SJCRH30 (cell line): ENCODE measurements around the gene TSPAN32. TPM values are rescaled to one million over a fixed set of nuclear protein-coding genes. Genes with fewer than 3 reads are reported as not detected.

Experiments used
- DNase-seq, 2 experiments: peaks; one replicate each; pipeline ENCODE4 v3.0.0-alpha.2; 2015 to 2020
- H3K27ac ChIP-seq: fragments of 250-450 bp; sonication (Bioruptor Pico); 2 replicates; pipeline ENCODE4 v1.5.1; 2020; ENCODE audit warnings: mild to moderate bottlenecking, moderate library complexity
- H3K27me3 ChIP-seq: fragments of 250-450 bp; sonication (Bioruptor Pico); 2 replicates; pipeline ENCODE4 v1.5.1; 2020; ENCODE audit warnings: mild to moderate bottlenecking, moderate library complexity
- H3K36me3 ChIP-seq: fragments of 250-450 bp; sonication (Bioruptor Pico); 2 replicates; pipeline ENCODE4 v1.5.1; 2020; ENCODE audit warnings: mild to moderate bottlenecking, moderate library complexity
- H3K4me1 ChIP-seq: fragments of 250-450 bp; sonication (Bioruptor Pico); 2 replicates; pipeline ENCODE4 v1.5.1; 2020; ENCODE audit warnings: mild to moderate bottlenecking, moderate library complexity
- H3K4me3 ChIP-seq: fragments of 250-450 bp; sonication (Bioruptor Pico); 2 replicates; pipeline ENCODE4 v1.5.1; 2020; ENCODE audit warnings: mild to moderate bottlenecking, moderate library complexity
- H3K9me3 ChIP-seq: fragments of 250-450 bp; sonication (Bioruptor Pico); replicated peaks from 2 replicates; pipeline ENCODE4 v1.5.1; 2020; ENCODE audit warnings: mild to moderate bottlenecking, moderate library complexity
- total RNA-seq: library from RNA; depleted of rRNA; stranded (reverse); fragments of >200 nt; shearing (Covaris generic); gene quantifications from 2 replicates; pipeline ENCODE4 v1.2.3, GENCODE V29; 2014

The TSPAN32 gene
- total RNA-seq, 1 experiment from 2014 or later = 0.57 TPM

DNA sequence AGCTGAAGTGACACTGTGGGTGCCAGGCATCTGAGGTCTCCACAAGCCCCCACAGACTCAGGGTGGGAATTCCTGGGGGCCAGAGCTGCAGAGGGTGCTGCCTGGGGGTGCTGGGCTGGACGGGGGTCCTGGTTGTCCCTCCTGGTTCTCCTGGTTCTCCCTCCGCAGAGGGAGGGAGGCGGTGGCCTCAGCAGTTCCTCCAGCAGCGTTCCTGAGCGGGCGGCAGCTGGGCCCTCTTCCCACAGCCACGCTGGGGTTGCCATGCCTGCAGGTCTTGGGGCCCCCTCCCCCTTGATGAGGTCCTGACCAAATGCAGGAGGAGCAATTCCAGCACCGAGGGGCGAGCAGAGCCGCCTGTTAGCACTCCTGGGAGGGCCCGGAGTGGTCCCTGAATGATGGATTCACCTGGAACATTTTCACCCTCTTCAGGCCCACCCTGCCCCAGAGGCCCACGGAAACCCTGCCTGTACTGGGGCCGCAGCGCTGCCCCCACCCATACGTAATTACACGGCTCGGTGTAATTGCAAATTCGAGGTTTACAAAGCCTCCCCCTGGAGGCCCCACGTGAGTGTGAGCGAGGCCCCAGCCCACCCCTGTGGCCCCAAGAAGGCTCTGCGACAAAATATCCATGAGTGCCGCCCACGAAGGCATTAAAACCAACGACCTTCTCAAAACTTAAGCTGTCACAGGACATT is 730 bp upstream of the TSPAN32 start:
- no peak overlapping the region for H3K4me3 ChIP-seq

DNA sequence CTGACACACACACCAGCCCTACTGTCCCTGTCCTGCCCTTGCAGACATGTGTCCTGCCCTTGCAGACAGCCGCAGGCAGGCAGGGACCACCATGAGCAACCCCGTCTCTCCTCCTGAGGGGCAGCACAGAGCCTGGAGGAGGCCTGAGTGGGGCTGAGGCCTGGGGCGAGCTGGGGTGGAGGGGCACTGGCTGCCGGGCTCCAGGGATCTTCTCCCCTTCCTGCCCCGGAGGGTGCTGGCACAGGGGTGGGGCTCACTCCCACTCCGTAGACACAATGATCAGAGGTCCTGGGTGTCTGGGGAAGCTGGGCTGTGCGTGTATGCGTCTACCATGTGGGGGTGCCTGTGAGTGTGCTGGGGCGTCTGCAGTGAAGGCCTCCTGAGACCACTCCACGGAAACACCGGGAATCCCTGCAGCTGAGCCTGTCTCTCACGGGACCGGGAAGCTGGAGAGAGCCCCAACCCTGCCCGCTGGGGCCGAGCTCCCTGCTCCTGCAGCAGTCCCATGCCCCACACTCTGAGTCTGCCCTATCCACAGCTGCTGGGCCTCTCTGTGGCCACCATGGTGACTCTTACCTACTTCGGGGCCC is 588 bp downstream of the TSPAN32 start:
- Histone ChIP-seq H3K4me1 (peaks cover 18% of the 10 kb centered on the region), H3K27me3 (peaks cover 8% of the 10 kb centered on the region; the same call in 1 of the 2 replicates), H3K27ac (no peak overlapping the region), H3K9me3 (no peaks in the 10 kb centered on the region), H3K4me3 (peak overlapping the region; percentile 5; the same call in 1 of the 2 replicates), H3K36me3 (no peaks in the 10 kb centered on the region)
- peak; percentile 44 to 59 for DNase-seq

More for the DNA sequence above, 730 bp upstream of the TSPAN32 start:
- DNase-seq = no peak
- Histone ChIP-seq H3K27ac (no peak overlapping the region), H3K36me3 (no peaks in the 10 kb centered on the region), H3K9me3 (no peaks in the 10 kb centered on the region), H3K4me1 (peaks cover 18% of the 10 kb centered on the region), H3K27me3 (peaks cover 8% of the 10 kb centered on the region; the same call in 1 of the 2 replicates)

DNA sequence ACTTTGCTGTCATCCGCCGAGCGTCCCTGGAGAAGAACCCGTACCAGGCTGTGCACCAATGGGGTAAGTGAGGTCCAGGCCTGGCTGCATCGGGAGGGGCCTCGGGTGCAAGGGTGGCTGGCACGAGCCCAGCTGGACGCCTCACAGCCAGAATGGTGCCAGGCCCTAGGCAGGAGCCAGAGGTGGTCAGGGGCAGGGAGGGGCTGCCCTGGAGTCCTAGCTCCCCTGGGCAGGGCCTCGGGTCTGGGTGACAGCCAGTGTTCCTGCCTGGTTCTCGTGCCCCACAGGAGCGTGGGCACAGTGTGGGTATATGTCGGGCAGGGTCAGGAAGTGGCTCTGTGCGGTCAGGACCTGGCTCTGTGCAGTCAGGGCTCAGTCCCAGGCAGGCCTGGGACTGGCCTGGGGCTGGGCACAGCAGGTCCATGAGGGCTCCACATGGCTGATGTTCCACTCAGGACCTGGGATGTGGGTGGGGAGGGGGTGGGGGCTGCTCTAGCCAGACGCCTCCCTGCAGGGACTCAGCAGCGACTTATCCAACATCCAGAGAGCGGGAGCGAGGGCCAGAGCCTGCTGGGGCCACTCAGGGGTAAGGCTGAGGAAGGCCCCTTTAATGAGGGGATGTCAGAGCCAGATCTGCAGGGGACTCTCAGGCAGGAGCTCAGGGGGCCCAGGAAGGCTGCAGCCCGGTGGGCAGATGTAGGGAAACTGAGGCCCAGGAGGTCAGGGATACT is 1.2 kb downstream of the TSPAN32 start:
- H3K27me3 ChIP-seq = peaks cover 8% of the 10 kb centered on the region; the same call in 1 of the 2 replicates
- peaks cover 18% of the 10 kb centered on the region for H3K4me1 ChIP-seq
- no peaks in the 10 kb centered on the region for H3K9me3 ChIP-seq
- no peaks in the 10 kb centered on the region for H3K36me3 ChIP-seq
- DNase-seq = no peak
- no peak overlapping the region for H3K27ac ChIP-seq
- no peak overlapping the region; the same call in 1 of the 2 replicates for H3K4me3 ChIP-seq

- DNase-seq = no peak
- Histone ChIP-seq H3K4me3 (no peak overlapping the region), H3K27ac (no peak overlapping the region), H3K27me3 (peaks cover 5% of the 10 kb centered on the region; the same call in 1 of the 2 replicates), H3K9me3 (no peaks in the 10 kb centered on the region), H3K4me1 (peaks cover 18% of the 10 kb centered on the region), H3K36me3 (no peaks in the 10 kb centered on the region)
Measured at GRCh38 chr11:2303627-2304505, 2.1 kb downstream of the TSPAN32 start.

DNA sequence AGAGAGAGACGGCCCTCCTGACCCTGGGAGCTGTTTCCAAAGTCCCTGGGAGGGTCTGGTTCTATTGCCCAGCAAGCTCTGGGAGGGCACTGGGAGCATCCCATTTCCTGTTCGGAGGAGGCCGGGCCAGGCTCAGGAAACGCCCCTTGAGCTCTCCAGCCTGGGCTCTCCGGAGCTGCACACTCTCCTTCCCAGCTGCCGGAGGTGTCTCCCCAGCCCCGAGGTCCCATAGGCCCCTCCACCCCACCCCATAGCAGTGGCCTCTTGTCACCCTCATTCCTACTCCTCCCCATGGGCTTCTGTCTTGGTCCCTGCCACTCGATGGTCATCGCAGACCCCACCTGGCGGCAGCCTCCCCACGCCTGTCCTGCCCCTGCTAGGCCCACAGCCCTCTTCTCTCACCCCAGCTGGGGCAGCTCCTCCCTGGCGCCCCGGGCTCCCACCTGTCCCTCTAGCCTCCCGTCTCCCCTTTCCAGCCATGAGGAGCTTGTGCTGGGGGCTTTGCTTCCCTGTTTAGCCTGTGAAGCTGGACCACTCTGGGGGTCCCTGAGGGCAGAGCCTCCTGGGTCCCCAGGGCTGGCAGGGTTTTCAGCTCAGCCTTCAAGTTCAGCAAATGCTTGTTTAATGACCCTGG is 2.8 kb downstream of the TSPAN32 start:
- no peaks in the 10 kb centered on the region for H3K9me3 ChIP-seq
- H3K27me3 ChIP-seq = peaks cover 5% of the 10 kb centered on the region; the same call in 1 of the 2 replicates
- H3K36me3 ChIP-seq = no peaks in the 10 kb centered on the region
- no peak for DNase-seq
- no peak overlapping the region for H3K4me3 ChIP-seq
- peaks cover 18% of the 10 kb centered on the region for H3K4me1 ChIP-seq
- H3K27ac ChIP-seq = no peak overlapping the region

DNA sequence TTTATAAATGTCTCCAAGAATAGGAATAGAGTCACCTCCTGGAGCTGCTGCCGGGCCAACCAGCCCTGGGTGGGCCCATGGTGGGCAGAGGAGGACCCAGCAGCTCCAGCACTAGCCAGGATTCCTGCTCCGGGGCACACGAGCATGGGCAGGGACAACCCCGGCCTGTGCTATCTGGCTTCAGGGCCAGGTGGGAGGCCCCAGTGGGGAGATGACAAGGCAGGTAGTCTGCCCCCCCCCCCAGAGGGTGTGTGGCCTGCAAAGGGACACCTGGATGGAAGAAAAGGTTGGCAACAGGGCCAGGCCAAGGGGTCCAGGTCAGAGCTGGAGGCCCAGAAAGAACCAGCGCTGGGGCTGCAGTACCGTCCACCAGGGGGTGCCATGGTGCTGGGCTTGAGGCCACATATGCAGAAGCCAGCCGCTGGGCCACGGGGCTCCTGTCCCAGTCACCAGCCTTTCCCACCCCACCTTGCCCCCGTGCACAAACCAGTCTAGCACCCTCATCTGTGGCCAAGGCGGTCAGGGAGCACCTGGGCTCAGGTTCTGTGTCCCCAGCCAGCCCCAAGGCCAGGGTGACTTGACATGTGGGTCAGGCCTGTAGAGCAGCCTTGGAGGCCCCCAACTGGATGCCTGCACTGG is 3.4 kb downstream of the TSPAN32 start:
- Histone ChIP-seq H3K36me3 (no peaks in the 10 kb centered on the region), H3K27me3 (peaks cover 5% of the 10 kb centered on the region; the same call in 1 of the 2 replicates), H3K9me3 (no peaks in the 10 kb centered on the region), H3K4me1 (peaks cover 18% of the 10 kb centered on the region), H3K4me3 (no peak overlapping the region), H3K27ac (no peak overlapping the region)
- DNase-seq = peak; percentile 58 to 75

- no peak overlapping the region for H3K27ac ChIP-seq
- H3K4me1 ChIP-seq = peaks cover 17% of the 10 kb centered on the region
- H3K4me3 ChIP-seq = no peak overlapping the region
- no peaks in the 10 kb centered on the region for H3K36me3 ChIP-seq
- H3K27me3 ChIP-seq = peaks cover 5% of the 10 kb centered on the region; the same call in 1 of the 2 replicates
- no peaks in the 10 kb centered on the region for H3K9me3 ChIP-seq
- DNase-seq = no peak
Measured at GRCh38 chr11:2305788-2306451, 4.1 kb downstream of the TSPAN32 start.

- no peak overlapping the region for H3K4me3 ChIP-seq
- H3K9me3 ChIP-seq = no peaks in the 10 kb centered on the region
- H3K4me1 ChIP-seq = peaks cover 14% of the 10 kb centered on the region
- H3K36me3 ChIP-seq = no peaks in the 10 kb centered on the region
- no peak overlapping the region for H3K27ac ChIP-seq
- peaks cover 5% of the 10 kb centered on the region; the same call in 1 of the 2 replicates for H3K27me3 ChIP-seq
- no peak for DNase-seq
Measured at GRCh38 chr11:2306452-2306823, 4.6 kb downstream of the TSPAN32 start.

GRCh38 chr11:2306877-2307500 is 5.2 kb downstream of the TSPAN32 start:
- Histone ChIP-seq H3K4me1 (peaks cover 9% of the 10 kb centered on the region), H3K9me3 (no peaks in the 10 kb centered on the region), H3K27ac (no peak overlapping the region), H3K27me3 (peaks cover 5% of the 10 kb centered on the region; the same call in 1 of the 2 replicates), H3K4me3 (no peak overlapping the region), H3K36me3 (no peaks in the 10 kb centered on the region)
- no peak for DNase-seq

DNA sequence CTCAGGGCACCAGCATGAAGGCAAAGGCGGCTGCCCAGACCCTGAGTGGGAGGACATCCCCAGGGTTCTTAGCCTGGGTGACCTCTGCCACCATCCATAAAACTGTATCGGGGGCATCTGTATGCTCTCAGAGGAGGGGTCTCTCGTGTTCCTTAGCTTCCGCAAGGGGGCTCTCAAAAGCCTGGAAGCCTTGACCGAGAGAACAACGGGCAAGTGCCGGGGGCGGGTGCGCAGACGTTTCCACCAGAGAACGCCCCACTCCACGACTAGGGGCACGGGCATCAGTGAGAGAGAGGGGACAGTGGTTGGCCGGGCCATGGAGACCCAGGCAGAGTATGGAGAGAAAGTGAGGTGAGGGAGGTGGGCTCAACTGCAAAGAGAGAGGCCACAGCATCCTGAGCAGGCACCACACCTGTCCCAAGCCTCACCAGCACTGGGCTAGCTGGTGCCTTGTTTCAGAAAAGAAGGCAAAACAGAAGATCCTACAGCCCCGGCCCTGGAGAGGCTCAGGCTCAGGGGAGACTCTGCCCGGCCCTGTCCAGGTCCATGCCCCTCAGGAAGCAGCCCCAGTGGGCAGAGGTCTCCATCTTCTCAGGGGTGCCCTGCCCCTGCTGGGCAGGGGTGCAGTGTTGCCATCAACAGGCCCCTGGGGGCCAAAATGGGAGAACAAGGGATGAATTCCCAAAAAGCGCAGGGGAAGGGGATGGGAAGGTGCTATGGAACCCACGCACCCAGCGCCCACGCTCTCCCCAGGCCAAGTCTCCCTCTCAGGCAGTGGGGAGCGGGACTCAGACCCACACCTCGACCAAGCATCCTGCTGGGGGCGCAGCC is 5.9 kb downstream of the TSPAN32 start:
- no peak for DNase-seq
- H3K4me1 ChIP-seq = peaks cover 2% of the 10 kb centered on the region

DNA sequence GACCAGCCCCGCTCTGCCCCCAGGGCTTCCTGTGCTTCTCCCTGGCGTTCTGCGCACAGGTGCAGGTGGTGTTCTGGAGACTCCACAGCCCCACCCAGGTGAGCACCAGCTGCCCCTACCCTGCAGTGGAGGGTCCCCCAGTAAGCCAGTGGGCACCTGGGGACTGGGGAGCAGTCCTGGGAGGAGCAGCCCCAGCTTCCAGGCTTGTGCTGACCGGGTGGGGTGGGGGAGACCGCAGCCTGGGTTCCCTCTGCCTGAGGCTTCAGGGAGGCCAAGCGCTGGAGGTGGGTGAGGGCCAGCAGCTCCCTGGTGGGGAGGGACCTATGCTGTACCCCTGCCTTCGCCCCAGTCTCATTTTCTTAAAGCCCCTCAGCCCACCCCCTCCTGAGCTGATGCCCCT is 6.9 kb downstream of the TSPAN32 start:
- Histone ChIP-seq H3K36me3 (no peaks in the 10 kb centered on the region), H3K9me3 (no peaks in the 10 kb centered on the region), H3K4me1 (no peaks in the 10 kb centered on the region), H3K27ac (no peak overlapping the region), H3K27me3 (peaks cover under 1% of the 10 kb centered on the region; the same call in 1 of the 2 replicates), H3K4me3 (no peak overlapping the region)
- DNase-seq = no peak

More for the DNA sequence above, 5.9 kb downstream of the TSPAN32 start:
- H3K36me3 ChIP-seq = no peaks in the 10 kb centered on the region
- no peaks in the 10 kb centered on the region for H3K9me3 ChIP-seq
- H3K27me3 ChIP-seq = peaks cover 5% of the 10 kb centered on the region; the same call in 1 of the 2 replicates
- H3K4me3 ChIP-seq = no peak overlapping the region
- no peak overlapping the region for H3K27ac ChIP-seq
